Endothelial cell of umbilical vein (primary cell): Measurements from ENCODE around the gene STKLD1. TPM values are rescaled to one million over a fixed set of nuclear protein-coding genes. Genes with fewer than 3 reads are reported as not detected.

ENCODE experiments used
- BruUV-seq: library from RNA; stranded (reverse); fragments of 400-500 nt; replicated peaks from 2 replicates; lab custom pipeline; 2021; lab: Mats Ljungman, UMichigan
- CTCF ChIA-PET: fragments of 300-600, 350-600 bp; sonication (Branson Sonifier 250); formaldehyde crosslinking; loops from one replicate; lab custom pipeline; 2021; ENCODE audit warnings: antibody characterized with exemption, inconsistent platforms; lab: Charles Lee
- POLR2A ChIA-PET: fragments of 300-600, 350-600 bp; sonication (Branson Sonifier 250); formaldehyde crosslinking; loops from one replicate; lab custom pipeline; 2021; ENCODE audit warnings: antibody characterized with exemption, inconsistent platforms; lab: Charles Lee
- DNase-seq: peaks from one replicate; pipeline ENCODE4 v3.0.0-alpha.2; 2011; ENCODE audit warnings: low read depth, low spot score
- FAIRE-seq: peaks from 2 replicates; lab custom pipeline; 2011; peaks lifted over from hg19 to GRCh38; lab: Jason Lieb, UNC
- H2AFZ ChIP-seq: 2 replicates; pipeline ENCODE4 v1.6.0; 2012; ENCODE audit warnings: low read depth, low read length, control low read depth, inconsistent platforms
- H3K27ac ChIP-seq: 2 replicates; pipeline ENCODE4 v1.5.1; 2011; ENCODE audit warnings: low read depth, mild to moderate bottlenecking, control low read depth, low read length, moderate library complexity; ENCODE audit not compliant: insufficient read depth
- H3K27me3 ChIP-seq, 2 experiments: 2 replicates each; pipeline versions ENCODE4 v1.6.0 to v1.6.1; 2011; ENCODE audit warnings: low read length in 2 of 2, mixed read lengths in 1 of 2; ENCODE audit not compliant: control insufficient read depth in 2 of 2, insufficient read depth in 2 of 2
- H3K36me3 ChIP-seq, 2 experiments: 2 replicates in 1 of 2; 3 replicates in 1 of 2; pipeline ENCODE4 v1.5.1; 2011; ENCODE audit warnings: low read length in 2 of 2, mild to moderate bottlenecking in 1 of 2, moderate library complexity in 1 of 2; ENCODE audit not compliant: control insufficient read depth in 2 of 2, insufficient read depth in 2 of 2; ENCODE audit errors: extremely low read depth in 1 of 2
- H3K4me1 ChIP-seq: 3 replicates; pipeline ENCODE4 v1.5.1; 2011; ENCODE audit warnings: mild to moderate bottlenecking, low read length; ENCODE audit not compliant: control insufficient read depth, insufficient read depth; ENCODE audit errors: extremely low read depth
- H3K4me2 ChIP-seq: 2 replicates; pipeline ENCODE4 v1.6.1; 2011; ENCODE audit warnings: low read length, control low read depth, mixed read lengths; ENCODE audit not compliant: insufficient read depth
- H3K4me3 ChIP-seq, 3 experiments: fragments of 200-600 bp in 1 of 3; sonication (generic), shearing (Covaris generic) in 1 of 3; replicated peaks in 1 of 3; 2 replicates each; pipeline ENCODE4 v1.5.1; 2011 to 2016; ENCODE audit warnings: control low read depth in 3 of 3, low read length in 3 of 3, mild to moderate bottlenecking in 2 of 3, inconsistent platforms in 1 of 3, low read depth in 1 of 3, moderate library complexity in 1 of 3; ENCODE audit not compliant: insufficient read depth in 1 of 3
- H3K79me2 ChIP-seq: 2 replicates; pipeline ENCODE4 v1.6.0; 2012; ENCODE audit warnings: low read length, inconsistent platforms; ENCODE audit not compliant: control insufficient read depth, insufficient read depth
- H3K9ac ChIP-seq: replicated peaks from 2 replicates; pipeline ENCODE3; 2011; ENCODE audit warnings: low read length, control low read depth; ENCODE audit not compliant: insufficient read depth; ENCODE audit errors: extremely low read depth
- H3K9me1 ChIP-seq: replicated peaks from 3 replicates; pipeline ENCODE4 v1.6.0; 2011; ENCODE audit warnings: mild to moderate bottlenecking, low read length; ENCODE audit not compliant: control insufficient read depth, insufficient read depth; ENCODE audit errors: extremely low read depth
- H3K9me3 ChIP-seq: replicated peaks from 2 replicates; pipeline ENCODE4 v1.5.1; 2012; ENCODE audit warnings: low read length, inconsistent platforms; ENCODE audit not compliant: control insufficient read depth, insufficient read depth
- H4K20me1 ChIP-seq: replicated peaks from 2 replicates; pipeline ENCODE3; 2011; ENCODE audit warnings: mild to moderate bottlenecking, low read length; ENCODE audit not compliant: control insufficient read depth, insufficient read depth; ENCODE audit errors: extremely low read depth
- CTCF ChIP-seq, 2 donors: IDR thresholded peaks; 1 replicate in 1 of 2; 2 replicates in 1 of 2; pipeline ENCODE4 v1.5.1; 2011; ENCODE audit warnings: low read length in 2 of 2, mild to moderate bottlenecking in 2 of 2, moderate library complexity in 2 of 2, control low read depth in 1 of 2, inconsistent platforms in 1 of 2, low read depth in 1 of 2; ENCODE audit not compliant: insufficient read depth in 1 of 2; ENCODE audit errors: extremely low read depth in 1 of 2
- EZH2 ChIP-seq: IDR thresholded peaks from 2 replicates; pipeline ENCODE4 v1.6.1; 2012; ENCODE audit warnings: borderline replicate concordance, low read depth, mild to moderate bottlenecking, moderate library complexity, low read length, inconsistent platforms; ENCODE audit not compliant: severe bottlenecking
- FOS ChIP-seq: IDR thresholded peaks from 2 replicates; pipeline ENCODE4 v1.6.1; 2011; ENCODE audit warnings: mild to moderate bottlenecking, low read length, moderate library complexity, borderline replicate concordance; ENCODE audit not compliant: insufficient read depth
- GATA2 ChIP-seq: IDR thresholded peaks from 2 replicates; pipeline ENCODE4 v1.7.0; 2011; ENCODE audit warnings: low read depth, mild to moderate bottlenecking, moderate library complexity, mixed read lengths, low read length; ENCODE audit not compliant: insufficient read length, insufficient read depth
- MAX ChIP-seq: IDR thresholded peaks from 2 replicates; pipeline ENCODE4 v1.6.1; 2011; ENCODE audit not compliant: insufficient read depth, insufficient read length
- MYC ChIP-seq: IDR thresholded peaks from one replicate; pipeline ENCODE4 v1.6.1; 2011; ENCODE audit warnings: mild to moderate bottlenecking, low read depth, low read length
- POLR2AphosphoS5 ChIP-seq: IDR thresholded peaks from 2 replicates; pipeline ENCODE4 v1.6.1; 2012; ENCODE audit warnings: low read depth, mild to moderate bottlenecking, control low read depth, low read length, moderate library complexity; ENCODE audit not compliant: insufficient read depth
- dilution Hi-C: fragments of 300-500 bp; cut with MboI; formaldehyde crosslinking; loops from one replicate; pipeline ENCODE4 v1.15.0; 2019; ENCODE audit warnings: low sequenced_read_pairs; ENCODE audit not compliant: extremely low pct_ligation_motif_present
- intact Hi-C: fragments of 100-400 bp; cut with micrococcal nuclease; formaldehyde crosslinking; loops from one replicate; pipeline ENCODE4 v1.10.0; 2022
- polyA plus RNA-seq, 4 experiments: library from polyadenylated mRNA; depleted of rRNA in 3 of 4; stranded (reverse) in 3 of 4; unstranded in 1 of 4; fragments of >200 nt; gene quantifications; 2 replicates each; pipeline versions ENCODE4 v1.2.1 to v1.2.3, GENCODE V29; 2011 to 2012; ENCODE audit warnings: missing spikeins in 1 of 4
- total RNA-seq: library from RNA; stranded (reverse); gene quantifications from 2 replicates; pipeline ENCODE4 v1.2.3, GENCODE V29; 2021

Gene STKLD1
- total and polyA plus RNA-seq, 2 donors (not counting 3 experiments of a cell fraction or from before 2014, with no cell fraction given): 0.29 to 0.77 TPM

GRCh38 chr9:133440874-133441273 is 64.7 kb downstream of the STKLD1 start:
- intact Hi-C loops (no loop called here), dilution Hi-C loops (no loop called here)
- H2AFZ ChIP-seq: no peak overlapping the region
- no TSS peak for BruUV-seq
- H3K4me1 ChIP-seq: no peaks in the 10 kb centered on the region
- H3K27ac ChIP-seq: no peak overlapping the region
- ChIA-PET POLR2A (no interaction called here), CTCF (no interaction called here)
- no peaks in the 10 kb centered on the region for H3K36me3 ChIP-seq
- H3K27me3 ChIP-seq: no peaks in the 10 kb centered on the region
- no peak for TF ChIP-seq POLR2AphosphoS5
- TF ChIP-seq EZH2: no peak
- no peaks in the 10 kb centered on the region for H3K79me2 ChIP-seq
- no peak overlapping the region for H3K9ac ChIP-seq
- no peak overlapping the region for H3K4me2 ChIP-seq
- no peaks in the 10 kb centered on the region for H3K9me3 ChIP-seq
- H3K9me1 ChIP-seq: no peaks in the 10 kb centered on the region
- no peak for FAIRE-seq
- H3K4me3 ChIP-seq: no peak overlapping the region
- no peaks in the 10 kb centered on the region for H4K20me1 ChIP-seq
- no peak for DNase-seq

GRCh38 chr9:133441571-133441970 is 65.4 kb downstream of the STKLD1 start:
- DNase-seq (no peak), FAIRE-seq (no peak)
- no peaks in the 10 kb centered on the region for H3K9me1 ChIP-seq
- BruUV-seq: no TSS peak
- intact Hi-C loops (no loop called here), dilution Hi-C loops (no loop called here)
- no peaks in the 10 kb centered on the region for H3K36me3 ChIP-seq
- no peaks in the 10 kb centered on the region for H4K20me1 ChIP-seq
- H3K27me3 ChIP-seq: no peaks in the 10 kb centered on the region
- ChIA-PET POLR2A (no interaction called here), CTCF (no interaction called here)
- H3K4me3 ChIP-seq: no peak overlapping the region
- no peak for TF ChIP-seq POLR2AphosphoS5
- TF ChIP-seq GATA2: no peak
- TF ChIP-seq FOS: no peak
- no peak for TF ChIP-seq MAX
- TF ChIP-seq EZH2: no peak
- no peak for TF ChIP-seq CTCF (IDR thresholded peaks at IDR 0.05; ENCODE audit: extremely low read depth in 1 of 2, insufficient read depth in 1 of 2, low read depth in 1 of 2, low read length in 2 of 2)
- no peak for TF ChIP-seq MYC
- no peaks in the 10 kb centered on the region for H3K79me2 ChIP-seq
- H3K4me1 ChIP-seq: no peaks in the 10 kb centered on the region
- H2AFZ ChIP-seq: no peak overlapping the region
- no peak overlapping the region for H3K4me2 ChIP-seq
- H3K27ac ChIP-seq: no peak overlapping the region
- no peaks in the 10 kb centered on the region for H3K9me3 ChIP-seq
- H3K9ac ChIP-seq: no peak overlapping the region
